Measurements from ENCODE around the gene FOXK2.
A peak's percentile ranks its signal among the peaks of the same experiment; 100 is the strongest.
"Not testable (repeated sequence)": the region's sequence is repeated elsewhere in the genome, so short reads cannot be mapped to it uniquely, and the experiment has no call there.

FOXK2 gene

DNA sequence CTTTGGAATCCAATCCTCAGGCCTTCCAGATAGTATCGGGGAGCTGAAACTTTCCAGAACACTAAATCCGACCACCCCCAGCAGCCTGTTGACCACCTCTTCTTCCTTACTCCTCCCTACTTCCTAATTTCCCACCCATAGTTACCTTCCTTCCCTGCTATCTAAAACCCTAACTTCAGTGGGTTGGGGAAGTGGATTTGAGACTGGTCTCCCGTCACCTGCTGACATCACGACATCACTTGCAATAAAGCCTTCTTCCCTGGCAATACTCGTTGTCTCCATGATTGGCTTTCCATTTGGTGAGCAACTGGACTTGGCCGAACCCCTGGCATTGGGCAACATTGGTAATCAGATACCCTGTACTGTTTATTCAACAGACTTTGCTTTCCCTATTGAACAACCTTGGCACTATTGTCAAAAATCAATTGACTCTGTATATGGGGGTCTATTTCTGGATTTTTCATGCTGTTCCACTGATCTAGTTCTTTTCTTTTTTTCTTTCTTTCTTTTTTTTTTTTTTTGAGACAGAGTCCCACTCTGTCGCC lies 11.8 kb upstream of the FOXK2 start:
- no peak for TF ChIP-seq ZFX (IDR thresholded peaks at IDR 0.05; ENCODE audit: borderline replicate concordance)
- no peak overlapping the region for H3K27ac ChIP-seq

GRCh38 chr17:82511642-82512041 lies 7.9 kb upstream of the FOXK2 start:
- H3K27ac ChIP-seq = not testable (repeated sequence)

DNA sequence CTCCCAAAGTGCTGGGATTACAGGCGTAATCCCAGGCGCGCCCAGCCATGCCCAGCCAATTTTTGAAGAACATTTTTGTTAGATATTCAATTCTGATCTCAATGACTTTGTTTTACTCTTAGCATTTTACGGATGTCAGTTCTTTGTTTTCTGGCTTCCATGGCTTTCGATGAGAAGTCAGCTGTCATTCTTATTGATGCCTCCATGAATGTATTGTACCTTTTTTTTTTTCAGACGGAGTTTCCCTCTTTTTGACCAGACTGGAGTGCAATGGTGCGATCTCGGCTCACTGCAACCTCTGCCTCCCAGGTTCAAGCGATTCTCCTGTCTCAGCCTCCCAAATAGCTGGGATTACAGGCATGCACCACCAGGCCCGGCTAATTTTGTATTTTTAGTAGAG lies 5.7 kb upstream of the FOXK2 start:
- not testable (repeated sequence) for H3K27ac ChIP-seq

- no peak for TF ChIP-seq ZFX (IDR thresholded peaks at IDR 0.05; ENCODE audit: borderline replicate concordance)
- TF ChIP-seq CTCF (IDR thresholded peaks at IDR 0.05) = no peak
- no peak overlapping the region; the same call in 1 of the 2 replicates for H3K27ac ChIP-seq
These were observed 2.2 kb upstream of the FOXK2 start for GRCh38 chr17:82517230-82517865.

DNA sequence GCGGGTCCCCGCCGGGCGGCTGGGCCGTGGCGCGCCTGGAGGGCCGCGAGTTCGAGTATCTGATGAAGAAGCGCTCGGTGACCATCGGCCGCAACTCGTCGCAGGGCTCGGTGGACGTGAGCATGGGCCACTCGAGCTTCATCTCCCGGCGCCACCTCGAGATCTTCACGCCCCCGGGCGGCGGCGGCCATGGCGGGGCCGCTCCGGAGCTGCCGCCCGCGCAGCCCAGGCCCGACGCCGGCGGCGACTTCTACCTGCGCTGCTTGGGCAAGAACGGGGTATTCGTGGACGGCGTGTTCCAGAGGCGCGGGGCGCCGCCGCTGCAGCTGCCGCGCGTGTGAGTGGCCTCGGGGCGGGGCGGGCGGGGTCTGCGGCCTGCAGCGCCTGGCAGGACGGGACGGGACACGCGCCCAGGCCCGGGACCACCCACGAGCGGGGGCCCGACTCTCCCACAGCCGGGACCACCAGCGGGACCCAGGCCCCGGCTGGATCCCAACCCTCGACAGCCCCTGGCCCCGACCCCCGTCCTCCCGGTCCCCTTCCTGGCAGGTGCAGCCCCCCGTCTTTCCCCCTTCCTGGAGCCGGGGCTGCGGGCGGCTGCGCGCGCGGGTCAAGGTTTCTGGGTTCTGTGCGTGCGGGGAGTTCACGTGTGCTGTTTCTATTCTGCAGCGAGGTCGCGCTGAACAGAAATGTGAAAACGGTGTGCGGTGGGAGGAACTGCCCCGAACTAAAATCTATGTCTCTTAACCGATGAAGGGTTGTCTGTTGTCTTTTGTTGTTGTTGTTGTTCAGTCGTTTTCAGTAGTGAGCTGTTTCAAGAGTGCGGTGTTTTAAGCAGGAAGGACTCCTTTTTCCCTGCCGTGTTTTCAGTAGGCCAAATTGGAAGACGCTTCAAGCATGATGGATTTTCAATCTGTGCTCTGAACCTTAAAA lies 705 bp downstream of the FOXK2 start:
- TF ChIP-seq CTCF (IDR thresholded peaks at IDR 0.05) = no peak
- TF ChIP-seq ZFX (IDR thresholded peaks at IDR 0.05; ENCODE audit: borderline replicate concordance) = no peak
- peak overlapping the region; percentile 91 for H3K27ac ChIP-seq

- TF ChIP-seq CTCF (IDR thresholded peaks at IDR 0.05) (no peak), ZFX (IDR thresholded peaks at IDR 0.05; ENCODE audit: borderline replicate concordance) (no peak)
- H3K27ac ChIP-seq = no peak overlapping the region
These were observed 5.0 kb downstream of the FOXK2 start for GRCh38 chr17:82524540-82524939.

DNA sequence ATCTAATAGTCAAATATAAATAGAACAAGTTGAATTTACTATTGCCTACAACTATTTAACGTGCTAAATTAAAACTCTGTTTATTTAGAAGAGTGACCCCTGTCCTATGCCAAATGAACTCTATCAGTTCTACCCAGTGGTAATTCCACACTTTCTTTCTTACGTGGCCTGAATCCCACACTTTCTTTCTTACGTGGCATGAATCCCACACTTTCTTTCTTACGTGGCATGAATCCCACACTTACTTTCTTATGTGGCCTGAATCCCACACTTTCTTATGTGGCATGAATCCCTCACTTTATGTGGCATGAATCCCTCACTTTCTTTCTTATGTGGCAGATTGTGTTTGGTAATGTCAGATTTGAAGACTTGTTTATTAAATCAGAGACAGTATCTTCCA lies 6.2 kb downstream of the FOXK2 start:
- H3K27ac ChIP-seq = no peak overlapping the region
- no peak for TF ChIP-seq CTCF (IDR thresholded peaks at IDR 0.05)
- no peak for TF ChIP-seq ZFX (IDR thresholded peaks at IDR 0.05; ENCODE audit: borderline replicate concordance)

- TF ChIP-seq ZFX (IDR thresholded peaks at IDR 0.05; ENCODE audit: borderline replicate concordance) (no peak), CTCF (IDR thresholded peaks at IDR 0.05) (no peak)
- H3K27ac ChIP-seq = no peak overlapping the region
These were observed 8.4 kb downstream of the FOXK2 start for GRCh38 chr17:82527898-82528297.
